HG03342 (cell line): ENCODE data around the gene PAM16.

ENCODE experiments used
- ATAC-seq: cut with Tn5 transposase; IDR thresholded peaks from one replicate; pipeline ENCODE4 v1.9.1; 2021; ENCODE audit warnings: mild to moderate bottlenecking, moderate library complexity; ENCODE audit not compliant: unreplicated experiment

PAM16 gene

DNA sequence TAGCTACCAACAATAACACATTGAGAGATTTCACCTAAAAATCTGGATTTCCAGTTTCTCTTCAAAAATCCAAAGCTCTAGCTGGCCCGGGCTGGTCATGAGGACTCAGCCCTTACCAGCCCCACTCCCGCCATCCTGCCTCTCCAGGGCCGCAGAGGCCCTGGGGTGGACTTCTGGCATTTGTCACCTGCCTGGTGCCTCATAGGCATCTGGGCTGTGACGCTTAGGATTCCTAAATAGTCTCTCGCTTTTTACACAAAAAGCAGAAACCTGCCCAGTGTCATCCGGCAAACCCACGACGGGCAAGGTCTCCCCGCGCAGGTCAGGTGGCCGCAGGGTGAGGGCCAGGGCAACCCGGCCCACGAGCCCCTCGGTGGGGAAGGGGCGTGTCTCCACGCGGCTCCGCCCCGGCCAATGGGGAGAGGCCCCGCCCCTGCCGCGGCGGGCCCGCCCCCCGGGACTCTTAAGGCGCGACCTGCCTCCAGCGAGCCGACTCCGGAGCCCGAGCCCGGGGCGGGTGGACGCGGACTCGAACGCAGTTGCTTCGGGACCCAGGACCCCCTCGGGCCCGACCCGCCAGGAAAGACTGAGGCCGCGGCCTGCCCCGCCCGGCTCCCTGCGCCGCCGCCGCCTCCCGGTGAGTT is 20.4 kb upstream of the PAM16 start, which contains the start of gene VASN:
TSS of gene VASN (plus strand) at position 492 of the 644 bp plus-strand sequence. CDS start 9,030 bp downstream, outside the sequence.
- ATAC-seq, result no peak

DNA sequence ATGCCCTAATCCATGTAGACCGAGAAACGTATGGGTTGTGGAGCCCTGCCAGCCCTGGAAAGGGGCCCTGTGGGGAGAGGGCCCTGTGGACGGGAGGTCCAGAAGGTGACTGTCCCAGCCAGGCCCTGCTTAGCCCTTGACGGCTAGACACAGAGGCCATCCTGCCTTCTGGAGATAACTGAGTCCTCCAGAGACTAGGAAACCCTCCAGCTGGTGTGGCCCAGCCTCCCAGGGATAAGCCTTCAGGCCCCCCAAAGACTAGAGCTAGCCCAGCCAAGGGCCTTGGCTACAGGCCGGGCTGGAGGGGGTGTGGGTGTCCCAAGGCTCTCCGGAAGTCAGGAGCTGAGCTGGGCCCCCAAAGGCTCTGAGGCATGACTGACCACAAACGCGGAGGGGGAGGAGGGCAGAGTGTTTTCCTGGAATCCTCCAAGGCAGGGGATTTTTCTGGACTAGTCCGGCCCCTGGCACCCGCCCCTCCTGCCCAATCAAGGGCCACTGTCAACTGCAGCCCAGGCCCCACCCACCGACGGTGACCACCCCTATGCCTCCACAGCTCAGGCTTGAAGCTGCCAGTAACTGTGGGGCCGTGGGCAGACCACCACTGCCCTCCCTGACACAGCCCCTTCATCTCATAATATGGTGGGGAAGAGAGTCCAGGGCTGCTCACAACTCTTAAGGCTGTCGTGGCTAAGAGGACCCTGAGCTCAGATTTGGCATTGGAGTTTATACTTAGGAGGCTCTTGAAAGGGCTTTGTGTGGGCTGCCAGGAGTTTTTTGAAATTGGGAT is 19.6 kb upstream of the PAM16 start:
- no peak for ATAC-seq

DNA sequence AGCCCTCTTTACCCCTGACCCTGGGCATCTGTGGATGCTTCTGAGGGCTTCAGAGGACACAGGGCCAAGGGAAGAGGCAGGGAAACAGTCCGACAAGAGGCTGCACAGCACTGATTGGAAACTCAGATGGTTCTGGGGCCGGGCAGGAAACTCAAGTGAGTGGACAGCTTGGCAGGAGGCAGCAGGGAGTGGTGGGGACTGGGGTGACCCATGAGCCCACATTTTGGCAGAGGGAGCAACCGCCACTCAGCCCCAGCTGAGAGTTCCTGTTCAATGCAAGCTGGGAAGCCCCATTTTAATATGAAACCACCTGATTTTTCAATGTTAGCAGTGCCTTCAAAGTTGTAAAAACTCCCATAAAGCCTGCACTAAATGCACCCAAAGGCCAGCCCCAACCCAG is 19.0 kb upstream of the PAM16 start:
- ATAC-seq, result no peak

DNA sequence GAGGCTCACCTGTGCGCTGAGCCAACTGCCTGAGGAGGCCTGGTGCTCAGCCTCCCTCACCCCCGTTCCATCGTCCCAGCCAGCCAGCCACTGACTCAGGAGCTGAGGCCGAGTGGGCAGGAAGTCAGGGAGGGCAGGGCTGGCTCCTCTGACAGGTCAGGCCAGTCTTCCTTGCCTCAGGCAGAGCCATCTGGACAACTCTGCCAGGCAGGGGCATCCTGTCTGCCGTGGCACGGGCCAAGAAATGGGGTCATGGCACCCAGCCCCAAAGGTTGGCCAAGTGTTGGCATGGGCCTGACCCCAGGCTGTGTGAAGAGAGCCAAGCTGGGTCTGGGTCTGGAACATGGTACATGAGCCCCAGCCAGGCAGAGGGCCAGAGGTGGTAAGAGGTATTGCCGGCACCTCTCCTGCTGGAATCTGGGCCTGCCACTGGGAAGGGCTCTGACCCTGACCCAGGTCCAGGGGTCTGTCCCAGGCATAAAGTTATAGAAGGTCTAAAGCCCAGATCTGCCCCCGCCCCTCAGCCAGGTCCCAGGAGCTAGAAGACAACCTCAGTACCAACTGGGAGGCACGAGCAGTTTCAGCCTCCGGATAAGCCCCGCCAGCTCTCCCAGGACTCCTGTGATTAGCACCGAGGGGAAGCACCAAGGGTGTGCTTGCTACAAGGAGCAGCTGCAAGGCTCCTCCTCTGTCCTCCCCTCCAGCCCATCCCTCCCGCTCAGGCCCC is 18.0 kb upstream of the PAM16 start:
- ATAC-seq, result no peak

DNA sequence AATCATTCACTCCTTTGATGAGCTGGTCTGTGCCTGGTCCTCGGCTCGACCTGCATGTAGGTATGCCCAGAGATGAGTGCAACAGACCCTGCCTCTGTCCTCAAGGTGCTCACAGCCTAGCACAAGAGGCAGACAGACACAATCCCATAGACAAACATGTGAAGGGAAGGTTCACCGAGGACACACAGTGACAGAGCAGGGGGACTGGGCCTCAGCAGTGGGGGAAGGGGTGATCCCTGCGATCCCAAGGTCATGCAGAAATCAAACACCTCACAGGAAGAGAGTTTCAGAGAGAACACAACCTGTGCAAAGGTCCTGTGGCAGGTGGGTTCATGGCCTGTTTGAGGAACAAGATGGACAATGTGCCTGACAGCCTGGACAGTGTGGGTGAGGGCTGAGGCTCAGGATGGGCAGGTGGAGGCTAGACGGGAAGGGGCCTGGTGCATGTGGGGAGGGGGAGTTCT is 16.3 kb upstream of the PAM16 start:
- ATAC-seq, result no peak

DNA sequence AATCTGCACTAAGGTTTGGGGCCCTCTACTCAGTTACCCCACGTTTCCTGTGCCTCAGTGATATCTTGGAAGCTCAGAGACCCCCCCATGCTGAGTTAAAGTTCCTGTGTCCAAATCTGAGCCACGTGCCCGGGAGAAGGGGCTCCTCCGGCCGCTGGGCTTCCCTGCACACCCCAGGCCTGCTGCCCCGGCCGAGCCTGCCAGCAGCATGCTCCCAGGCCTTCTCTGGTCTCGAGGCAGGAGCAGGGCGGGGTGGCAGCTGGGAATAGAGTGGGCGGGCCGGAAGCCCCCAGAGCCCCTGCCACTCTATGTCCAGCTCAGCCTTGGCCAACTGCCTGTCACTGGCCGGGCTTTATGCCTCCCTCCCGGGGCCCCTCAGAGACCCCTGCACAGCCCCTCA is 14.9 kb upstream of the PAM16 start:
- ATAC-seq, result no peak

DNA sequence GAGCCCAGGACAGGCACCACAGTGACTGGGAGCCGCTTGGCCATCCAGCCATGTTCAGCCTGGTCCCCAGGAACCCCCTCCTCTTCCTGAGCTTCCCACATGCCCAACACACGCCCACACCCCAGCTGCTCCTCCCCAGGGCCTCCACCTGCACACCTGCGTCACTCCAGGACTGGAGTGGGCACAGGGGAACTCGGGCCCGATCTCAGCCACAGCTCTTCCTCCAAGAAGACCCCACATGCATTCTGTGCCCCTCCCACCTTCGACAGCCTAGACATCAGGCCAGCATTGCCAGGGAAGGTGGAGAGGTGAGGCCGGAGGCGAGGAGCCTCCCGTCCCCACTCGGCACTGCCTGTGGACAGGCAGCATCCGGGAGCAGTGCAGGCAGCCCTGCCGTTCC is 14.5 kb upstream of the PAM16 start:
- no peak for ATAC-seq

DNA sequence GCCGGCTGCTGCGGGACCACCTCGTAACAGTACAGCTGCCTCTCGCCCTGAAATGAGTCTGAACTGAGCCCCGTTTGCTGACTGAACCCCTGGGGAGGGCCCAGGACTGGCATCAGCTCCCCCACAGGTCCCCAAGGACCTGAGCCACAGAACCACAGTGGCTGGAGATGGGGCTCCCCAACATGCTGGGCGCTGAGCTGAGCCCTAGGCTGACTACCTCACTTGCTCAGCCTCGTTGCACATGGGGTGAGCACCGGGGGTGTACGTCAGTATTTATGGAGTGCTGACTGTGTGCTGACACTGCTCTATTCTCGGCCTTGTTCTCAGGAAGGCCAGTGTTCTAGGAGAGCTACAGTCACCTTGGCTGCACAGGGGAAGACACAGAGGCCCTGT is 13.9 kb upstream of the PAM16 start:
- ATAC-seq, result peak; percentile 55

DNA sequence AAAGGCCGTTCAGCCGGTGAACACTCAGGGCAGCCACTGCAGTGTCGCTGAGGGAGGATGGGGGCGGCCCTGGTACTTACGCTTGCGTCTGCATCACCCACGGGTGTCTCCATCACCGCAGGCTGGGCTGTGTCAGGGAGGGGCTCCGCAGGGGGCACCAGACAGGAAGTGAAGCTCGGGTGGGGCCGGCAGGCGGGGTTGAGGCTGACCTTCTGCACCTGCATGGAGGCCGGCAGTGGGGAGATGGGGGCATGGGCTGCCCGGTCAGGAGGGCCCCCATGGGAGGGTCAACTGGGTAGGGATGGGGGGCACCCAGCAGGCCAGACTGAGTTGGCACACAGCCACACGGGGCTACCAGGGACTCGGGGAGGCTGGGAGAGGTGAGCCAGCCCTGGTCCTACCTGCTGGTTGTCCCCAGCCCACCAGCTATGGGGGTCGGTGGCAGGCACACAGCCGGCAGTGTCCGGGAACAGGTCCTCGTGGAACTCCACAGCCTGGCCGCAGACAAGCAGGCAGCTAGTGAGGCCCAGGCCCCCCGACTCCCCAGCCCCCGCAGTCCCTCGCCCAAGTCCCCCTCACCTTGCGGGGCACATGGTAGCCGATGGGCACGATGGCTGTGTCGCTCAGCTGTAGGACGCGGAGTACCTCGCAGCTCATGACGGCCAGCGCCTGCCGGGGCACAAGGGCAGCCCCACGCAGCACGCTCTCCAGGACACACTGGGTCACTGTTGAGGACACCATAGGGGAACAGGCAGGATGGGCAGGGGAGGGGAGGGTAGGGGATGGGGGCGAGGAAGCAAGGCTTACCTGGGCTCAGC is 13.3 kb upstream of the PAM16 start:
- no peak for ATAC-seq

DNA sequence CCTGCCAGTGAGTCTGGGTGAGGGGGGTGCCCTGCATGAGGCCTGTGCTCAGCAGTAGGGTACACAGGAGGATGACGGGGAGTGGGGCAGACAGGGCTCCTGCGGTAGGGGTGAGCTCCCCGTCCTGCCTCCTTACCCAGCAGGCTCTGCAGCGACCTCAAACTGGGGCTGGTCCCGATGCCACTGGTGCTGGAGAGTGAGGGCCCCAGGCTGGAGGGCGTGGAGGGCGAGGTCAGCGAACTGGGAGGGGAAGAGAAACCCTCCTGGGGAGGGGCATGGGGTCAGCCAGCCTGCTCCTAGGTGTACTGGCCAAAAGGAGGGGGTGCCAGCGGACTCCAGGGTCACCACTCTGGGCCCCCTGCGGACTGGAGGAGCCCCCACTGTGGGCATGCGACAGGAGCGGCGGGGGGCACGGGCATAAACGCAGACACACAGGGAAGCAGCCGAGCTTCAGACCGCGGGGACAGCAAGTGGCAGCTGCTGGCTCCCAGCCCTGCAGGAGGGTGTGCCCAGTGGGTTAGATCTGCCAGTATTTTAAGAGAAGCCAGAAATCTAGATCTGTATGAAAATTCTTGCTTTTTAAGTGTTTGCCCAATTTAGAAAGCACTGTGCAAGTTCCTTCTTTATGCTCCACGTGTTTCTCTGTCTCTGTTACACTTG is 11.5 kb upstream of the PAM16 start:
- ATAC-seq, result no peak

DNA sequence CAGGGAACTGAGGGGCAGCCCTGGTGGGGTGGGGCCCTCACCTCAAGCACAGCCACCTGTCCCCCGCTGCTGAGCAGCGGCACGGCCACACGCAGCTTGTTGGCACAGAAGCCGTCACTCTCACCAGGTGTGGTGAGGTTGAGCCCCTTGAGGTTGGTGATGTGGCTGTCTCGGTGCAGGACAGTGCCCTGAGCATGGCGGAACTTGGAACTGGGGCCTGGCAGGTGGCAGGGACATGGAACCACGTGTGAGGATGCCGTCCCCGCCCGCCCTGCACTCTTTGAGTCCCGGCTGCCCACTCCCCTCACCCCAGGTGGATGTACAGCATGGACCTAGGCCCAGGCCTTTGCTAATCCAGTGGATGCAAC is 10.8 kb upstream of the PAM16 start:
- ATAC-seq, result no peak

DNA sequence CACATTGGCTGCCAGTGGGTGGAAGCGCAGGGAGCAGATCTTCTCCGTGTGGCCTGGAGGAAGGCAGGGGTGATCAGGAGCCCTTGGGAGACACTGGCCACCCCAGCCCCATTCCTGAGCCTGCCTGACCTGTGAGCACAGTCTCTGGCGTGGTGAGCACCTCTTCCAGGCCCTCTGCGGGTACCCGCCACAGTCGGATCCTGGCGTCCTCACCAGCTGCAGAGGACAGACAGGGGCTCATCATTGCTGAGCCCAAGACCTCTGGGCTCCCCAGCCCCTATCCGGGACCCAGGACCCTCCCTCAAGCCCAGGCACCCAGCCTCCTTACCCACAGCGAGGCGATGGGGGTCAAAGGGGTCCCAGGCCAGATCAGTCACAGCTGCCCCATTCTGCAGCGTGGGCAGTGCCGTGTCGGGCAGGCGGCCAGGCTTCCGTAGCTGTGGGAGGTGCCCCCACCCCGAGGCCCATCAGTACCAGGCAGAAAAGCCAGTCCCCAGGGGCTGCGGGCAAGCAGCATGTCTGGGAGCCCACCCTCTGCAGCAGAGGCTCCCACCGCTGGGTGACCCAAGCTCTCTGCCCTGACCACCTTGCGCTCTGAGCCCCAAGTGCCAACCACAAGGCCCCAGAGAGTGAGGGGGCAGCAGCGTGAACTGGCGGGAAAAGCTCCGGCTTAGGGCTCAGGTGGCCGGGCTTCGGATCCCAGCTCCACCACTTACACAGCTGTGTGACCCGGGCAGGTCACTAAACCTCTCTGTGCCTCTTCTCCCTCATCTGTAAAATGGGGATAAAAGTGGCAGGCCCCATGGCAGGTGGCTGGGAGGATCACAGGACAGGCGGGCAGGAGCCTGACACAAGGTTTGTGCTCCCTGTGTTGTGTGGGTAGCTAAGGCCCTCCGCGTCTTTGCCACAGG is 10.2 kb upstream of the PAM16 start:
- ATAC-seq, result no peak

DNA sequence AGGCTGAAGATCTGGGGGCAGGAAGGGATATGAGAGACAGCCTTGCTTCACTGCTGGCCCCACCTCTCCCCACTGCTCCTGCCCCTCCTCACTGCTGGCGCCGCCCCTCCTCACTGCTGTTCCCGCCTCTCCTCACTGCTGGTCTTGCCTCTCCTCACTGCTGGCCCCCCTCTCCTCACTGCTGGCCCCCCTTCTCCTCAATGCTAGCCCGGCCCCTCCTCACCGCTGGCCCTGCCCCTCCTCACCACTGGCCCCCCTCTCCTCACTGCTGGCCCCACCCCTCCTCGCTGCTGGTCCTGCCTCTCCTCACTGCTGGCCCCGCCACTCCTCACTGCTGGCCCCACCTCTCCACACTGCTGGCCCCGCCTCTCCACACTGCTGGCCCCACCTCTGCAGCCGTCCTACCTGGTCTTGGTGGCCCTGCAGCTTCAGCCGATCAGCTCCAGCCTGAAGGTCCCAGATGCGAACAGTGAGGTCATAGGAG is 9.5 kb upstream of the PAM16 start:
- no peak for ATAC-seq

DNA sequence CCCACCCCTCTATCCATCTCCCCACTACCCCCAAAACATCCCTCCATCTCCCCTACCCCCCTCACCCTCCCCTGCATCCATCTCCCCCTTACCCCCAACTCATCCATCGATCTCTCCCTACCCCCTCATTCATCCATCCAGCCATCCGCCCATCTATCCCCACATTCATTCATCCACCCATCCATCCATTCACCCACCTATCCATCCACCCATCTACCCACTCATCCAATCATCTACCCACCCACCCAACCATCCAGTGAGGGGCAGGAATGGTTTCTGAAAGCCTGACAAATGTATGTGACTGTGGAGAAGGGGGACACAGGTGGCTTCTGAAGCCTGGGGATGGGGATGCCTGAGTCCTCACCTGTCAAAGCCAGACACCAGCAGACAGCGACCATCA is 8.8 kb upstream of the PAM16 start:
- ATAC-seq, result no peak

DNA sequence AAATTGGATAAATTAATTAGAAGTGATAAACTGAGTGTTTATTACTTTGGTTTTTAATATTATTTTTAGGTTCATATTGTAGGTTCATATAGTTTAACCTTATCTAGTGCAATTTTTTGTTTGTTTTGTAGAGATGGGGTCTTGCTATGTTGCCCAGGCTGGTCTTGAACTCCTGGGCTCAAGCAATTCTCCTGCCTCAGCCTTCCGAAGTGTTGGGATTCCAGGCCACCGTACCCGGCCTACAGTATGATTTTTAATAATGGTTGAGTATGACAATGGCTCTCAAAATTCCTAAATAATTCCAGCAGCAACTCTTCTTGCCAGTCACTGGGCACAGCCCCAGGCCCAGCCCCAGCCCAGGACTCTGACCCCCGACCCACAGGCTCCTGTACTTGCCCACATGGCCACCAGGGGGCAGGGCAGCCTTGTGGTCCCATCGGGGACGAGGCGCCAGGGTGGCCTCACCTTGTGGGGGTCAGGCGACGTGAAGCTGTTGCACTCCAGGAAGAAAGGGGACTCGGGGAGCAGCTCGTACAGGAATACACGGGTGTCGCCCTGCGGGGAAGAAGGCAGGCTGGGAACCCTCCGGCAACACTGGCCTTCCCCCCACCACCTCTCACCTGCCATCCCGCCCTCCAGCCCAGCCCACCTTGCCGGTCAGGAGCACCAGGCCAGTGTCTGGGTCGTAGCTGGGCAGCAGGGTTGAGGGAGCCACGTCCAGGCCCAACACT is 7.9 kb upstream of the PAM16 start:
- ATAC-seq, result no peak

DNA sequence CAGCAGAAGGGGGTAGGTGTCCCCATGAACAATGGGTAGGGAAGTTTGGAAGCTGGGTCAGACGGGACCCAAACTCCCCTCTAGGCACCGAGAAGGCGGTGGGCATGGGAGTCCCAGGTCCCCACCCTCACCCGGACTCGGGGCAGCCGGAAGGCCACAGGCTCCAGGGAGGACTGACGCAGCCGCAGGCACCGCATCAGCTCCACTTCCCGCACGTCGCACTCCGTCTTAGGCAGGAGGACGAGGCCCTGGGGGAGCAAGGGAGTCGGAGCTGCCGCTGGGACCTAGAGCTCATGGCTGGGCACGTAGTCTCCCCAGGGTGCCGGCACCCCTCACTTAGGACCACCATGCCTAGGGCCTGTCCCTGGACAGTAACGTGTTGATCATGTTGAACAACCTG is 7.1 kb upstream of the PAM16 start:
- no peak for ATAC-seq

DNA sequence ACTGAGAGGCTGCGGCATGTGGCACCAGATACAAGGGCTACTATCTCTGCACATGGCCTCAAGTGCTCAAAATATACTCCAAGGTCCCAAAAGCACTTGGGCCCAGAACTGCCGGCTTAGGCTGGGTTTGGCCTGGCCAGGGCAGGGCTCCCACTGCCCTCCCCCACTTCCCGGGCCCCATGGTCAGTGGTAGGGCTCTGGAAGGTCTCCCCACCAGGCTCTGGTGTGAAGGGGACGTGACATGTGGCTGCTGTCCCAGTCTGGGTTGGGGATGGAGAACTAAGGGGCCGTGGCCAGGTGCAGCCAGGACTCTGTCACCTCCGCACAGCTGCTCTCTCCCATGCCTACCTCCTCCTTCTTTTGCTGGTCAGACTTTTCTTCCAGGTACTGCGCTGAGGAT is 5.7 kb upstream of the PAM16 start:
- no peak for ATAC-seq

DNA sequence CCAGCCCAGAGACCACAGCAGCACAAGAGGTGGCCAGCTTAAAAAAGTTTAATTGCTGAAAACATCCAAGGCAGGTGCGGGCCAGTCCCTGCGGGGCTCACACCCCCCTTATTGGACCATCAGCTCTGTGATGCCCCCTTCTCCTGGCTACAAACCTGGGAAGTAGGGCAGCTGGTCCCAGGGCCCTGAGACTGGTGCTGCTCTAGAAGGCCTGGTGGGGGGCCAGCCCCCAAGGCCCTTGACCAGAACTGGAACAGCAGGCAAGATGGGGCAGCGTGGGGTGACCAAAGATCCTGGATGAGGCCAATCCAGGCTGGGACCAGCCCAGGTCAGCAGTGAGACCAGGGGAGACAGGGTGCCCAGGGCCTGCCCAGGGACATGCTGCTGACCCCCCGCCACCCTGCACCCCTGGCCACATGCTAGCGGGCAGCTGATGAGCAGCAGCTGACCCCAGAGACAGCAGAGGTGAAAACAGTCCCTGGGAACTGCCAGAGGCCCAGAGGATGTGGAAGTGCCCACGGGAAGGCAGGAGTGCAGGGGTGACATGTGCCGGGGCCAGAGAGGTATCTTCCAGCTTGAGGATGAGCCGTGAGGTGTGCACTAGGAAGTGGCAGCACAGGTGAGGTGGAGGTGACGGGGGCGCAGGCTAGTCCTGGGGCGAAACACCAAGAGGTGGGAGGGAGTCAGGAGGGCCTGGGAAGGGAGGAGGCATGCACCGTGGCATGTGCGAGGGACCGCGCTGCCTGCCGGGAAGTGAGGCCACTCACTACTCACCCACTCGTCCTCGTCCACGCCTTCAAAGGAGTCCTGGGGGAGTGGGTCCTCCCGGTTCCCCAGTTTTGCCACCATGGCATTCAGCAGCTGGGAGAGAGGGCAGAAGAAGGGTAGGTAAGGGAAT is 3.6 kb upstream of the PAM16 start:
- ATAC-seq, result no peak
